HEK293 (cell line): ENCODE data around the gene MAML3.

ENCODE experiments used
- CTCF ChIA-PET: fragments of 350-600 bp; formaldehyde crosslinking; extraction: SDS; loops from one replicate; lab custom pipeline; 2021; ENCODE audit warnings: antibody characterized with exemption; lab: Yijun Ruan, JAX
- POLR2A ChIA-PET: fragments of 300-600 bp; formaldehyde crosslinking; extraction: SDS; loops from one replicate; lab custom pipeline; 2020; ENCODE audit warnings: antibody characterized with exemption, inconsistent platforms; lab: Yijun Ruan, JAX
- H3K27ac ChIP-seq: fragments of 200-500 bp; sonication (Bioruptor generic); 2 replicates; pipeline ENCODE4 v1.5.1; 2014; ENCODE audit warnings: low read depth, low read length, control low read depth, inconsistent platforms; ENCODE audit errors: extremely low read depth
- H3K36me3 ChIP-seq, 2 experiments: fragments of 200-500 bp in 1 of 2; sonication (Bioruptor generic) in 1 of 2; 1 replicate in 1 of 2; 2 replicates in 1 of 2; pipeline ENCODE4 v1.5.1; 2014 to 2017; ENCODE audit warnings: inconsistent platforms in 2 of 2, low read length in 2 of 2; ENCODE audit not compliant: control insufficient read depth in 2 of 2, insufficient read depth in 1 of 2
- H3K4me1 ChIP-seq: fragments of 200-500 bp; sonication (Bioruptor generic); 2 replicates; pipeline ENCODE4 v1.5.1; 2014; ENCODE audit warnings: mild to moderate bottlenecking, low read length, inconsistent platforms; ENCODE audit not compliant: control insufficient read depth, insufficient read depth
- H3K4me3 ChIP-seq: 2 replicates; pipeline ENCODE4 v1.5.1; 2011; ENCODE audit warnings: low read depth, mild to moderate bottlenecking, control low read depth, low read length, moderate library complexity
- H3K9me3 ChIP-seq: fragments of 200-500 bp; sonication (Bioruptor generic); 2 replicates; pipeline ENCODE4 v1.5.1; 2014; ENCODE audit warnings: low read depth, low read length, inconsistent platforms; ENCODE audit not compliant: control insufficient read depth, insufficient read depth
- EGR2 ChIP-seq: fragments of 450-650 bp; formaldehyde crosslinking; IDR thresholded peaks from 2 replicates; pipeline ENCODE4 v1.5.1; 2016; ENCODE audit warnings: low read depth, missing biosample characterization, missing genetic modification characterization
- KLF1 ChIP-seq: fragments of 450-650 bp; formaldehyde crosslinking; IDR thresholded peaks from 2 replicates; pipeline ENCODE4 v1.5.1; 2016; ENCODE audit warnings: missing biosample characterization, missing genetic modification characterization
- MEIS1 ChIP-seq: sonication (generic); formaldehyde crosslinking; IDR thresholded peaks from 2 replicates; pipeline ENCODE4 v1.8.1; 2022; ENCODE audit warnings: missing genetic modification reagents, mild to moderate bottlenecking, borderline replicate concordance
- OSR2 ChIP-seq: fragments of 450-650 bp; formaldehyde crosslinking; IDR thresholded peaks from 2 replicates; pipeline ENCODE4 v1.5.1; 2016; ENCODE audit warnings: missing biosample characterization, missing genetic modification characterization
- SCRT2 ChIP-seq: fragments of 450-650 bp; formaldehyde crosslinking; IDR thresholded peaks from 2 replicates; pipeline ENCODE4 v1.5.1; 2016; ENCODE audit warnings: missing biosample characterization, missing genetic modification characterization
- TCF7L2 ChIP-seq: IDR thresholded peaks from 2 replicates; pipeline ENCODE4 v1.6.1; 2011; ENCODE audit warnings: low read depth, mild to moderate bottlenecking, inconsistent platforms, low read length, moderate library complexity, borderline replicate concordance
- WT1 ChIP-seq: fragments of 450-650 bp; formaldehyde crosslinking; IDR thresholded peaks from 2 replicates; pipeline ENCODE4 v1.5.1; 2016; ENCODE audit warnings: missing biosample characterization, missing genetic modification characterization
- ZBTB1 ChIP-seq: fragments of 450-650 bp; formaldehyde crosslinking; IDR thresholded peaks from 2 replicates; pipeline ENCODE4 v1.5.1; 2016; ENCODE audit warnings: missing biosample characterization, missing genetic modification characterization
- ZBTB48 ChIP-seq: fragments of 450-650 bp; formaldehyde crosslinking; IDR thresholded peaks from 2 replicates; pipeline ENCODE4 v1.5.1; 2016; ENCODE audit warnings: missing biosample characterization, missing genetic modification characterization
- ZFHX2 ChIP-seq: fragments of 450-650 bp; formaldehyde crosslinking; conservative IDR thresholded peaks from 2 replicates; pipeline ENCODE4 v1.5.1; 2016; ENCODE audit warnings: missing biosample characterization, missing genetic modification characterization
- ZNF133 ChIP-seq: fragments of 450-650 bp; formaldehyde crosslinking; IDR thresholded peaks from 2 replicates; pipeline ENCODE4 v1.5.1; 2016; ENCODE audit warnings: missing biosample characterization, missing genetic modification characterization
- ZNF155 ChIP-seq: fragments of 450-650 bp; formaldehyde crosslinking; IDR thresholded peaks from 2 replicates; pipeline ENCODE4 v1.5.1; 2016; ENCODE audit warnings: missing biosample characterization, missing genetic modification characterization
- ZNF335 ChIP-seq: fragments of 450-650 bp; formaldehyde crosslinking; conservative IDR thresholded peaks from 2 replicates; pipeline ENCODE4 v1.5.1; 2016; ENCODE audit warnings: missing biosample characterization, missing genetic modification characterization
- ZNF341 ChIP-seq: fragments of 450-650 bp; formaldehyde crosslinking; IDR thresholded peaks from 2 replicates; pipeline ENCODE4; 2016; ENCODE audit warnings: low read depth, missing biosample characterization, missing genetic modification characterization
- ZNF391 ChIP-seq: fragments of 450-650 bp; formaldehyde crosslinking; IDR thresholded peaks from 2 replicates; pipeline ENCODE4 v1.5.1; 2016; ENCODE audit warnings: low read depth, missing biosample characterization, missing genetic modification characterization, borderline replicate concordance
- ZNF404 ChIP-seq: fragments of 450-650 bp; formaldehyde crosslinking; IDR thresholded peaks from 2 replicates; pipeline ENCODE4 v1.5.1; 2017; ENCODE audit warnings: missing biosample characterization, missing genetic modification characterization
- ZNF488 ChIP-seq: fragments of 450-650 bp; formaldehyde crosslinking; IDR thresholded peaks from 2 replicates; pipeline ENCODE4 v1.5.1; 2016; ENCODE audit warnings: missing biosample characterization, missing genetic modification characterization
- ZNF501 ChIP-seq: fragments of 450-650 bp; formaldehyde crosslinking; IDR thresholded peaks from 2 replicates; pipeline ENCODE4 v1.5.1; 2016; ENCODE audit warnings: missing biosample characterization, missing genetic modification characterization
- ZNF521 ChIP-seq: fragments of 450-650 bp; formaldehyde crosslinking; IDR thresholded peaks from 2 replicates; pipeline ENCODE4 v1.5.1; 2017; ENCODE audit warnings: missing biosample characterization, mild to moderate bottlenecking, missing genetic modification characterization
- ZNF596 ChIP-seq: fragments of 450-650 bp; IDR thresholded peaks from 2 replicates; pipeline ENCODE4 v1.5.0; 2018; ENCODE audit warnings: missing biosample characterization, mild to moderate bottlenecking, missing genetic modification characterization, moderate library complexity
- ZNF629 ChIP-seq: fragments of 450-650 bp; formaldehyde crosslinking; IDR thresholded peaks from 2 replicates; pipeline ENCODE4 v1.5.1; 2017; ENCODE audit warnings: missing biosample characterization, missing genetic modification characterization
- ZNF837 ChIP-seq: fragments of 450-650 bp; formaldehyde crosslinking; IDR thresholded peaks from 2 replicates; pipeline ENCODE4 v1.5.1; 2016; ENCODE audit warnings: missing biosample characterization, missing genetic modification characterization
- TF ChIP-seq, protein P1 (sequence below): fragments of 450-650 bp; formaldehyde crosslinking; IDR thresholded peaks from 2 replicates; pipeline ENCODE4 v1.5.1; 2016; ENCODE audit warnings: missing biosample characterization, missing genetic modification characterization
- TF ChIP-seq, protein P2 (sequence below): fragments of 450-650 bp; formaldehyde crosslinking; IDR thresholded peaks from 2 replicates; pipeline ENCODE4 v1.5.1; 2016; ENCODE audit warnings: missing biosample characterization, missing genetic modification characterization, borderline replicate concordance
- TF ChIP-seq, protein P3 (sequence below): fragments of 450-650 bp; formaldehyde crosslinking; IDR thresholded peaks from 2 replicates; pipeline ENCODE4 v1.5.1; 2017; ENCODE audit warnings: missing biosample characterization, missing genetic modification characterization
- TF ChIP-seq, protein P4 (sequence below): fragments of 450-650 bp; formaldehyde crosslinking; IDR thresholded peaks from 2 replicates; pipeline ENCODE4 v1.5.1; 2016; ENCODE audit warnings: missing biosample characterization, missing genetic modification characterization
- TF ChIP-seq, protein P5 (sequence below): fragments of 450-650 bp; formaldehyde crosslinking; IDR thresholded peaks from 2 replicates; pipeline ENCODE4 v1.5.1; 2016; ENCODE audit warnings: missing biosample characterization, missing genetic modification characterization

Gene MAML3

GRCh38 chr4:139808808-139809756 lies 344.9 kb downstream of the MAML3 start:
- H3K4me3 ChIP-seq = no peak overlapping the region
- no peaks in the 10 kb centered on the region for H3K36me3 ChIP-seq
- ChIA-PET CTCF (no interaction called here), POLR2A (no interaction called here)
- no peaks in the 10 kb centered on the region for H3K4me1 ChIP-seq
- no peaks in the 10 kb centered on the region for H3K9me3 ChIP-seq
- H3K27ac ChIP-seq = peak overlapping the region; percentile 39; the same call in 1 of the 2 replicates
- peak; percentile 29; the same call in 1 of the 2 replicates for TF ChIP-seq TCF7L2
- no peak for TF ChIP-seq ZNF391
- TF ChIP-seq OSR2 (tag by site-specific recombination) = peak; percentile 51
- peak; percentile 35; the same call in 1 of the 2 replicates for TF ChIP-seq ZNF596 (tag by site-specific recombination)
- no peak for TF ChIP-seq ZBTB1 (tag by site-specific recombination)
- no peak for TF ChIP-seq ZNF133
- TF ChIP-seq, protein P1, sequence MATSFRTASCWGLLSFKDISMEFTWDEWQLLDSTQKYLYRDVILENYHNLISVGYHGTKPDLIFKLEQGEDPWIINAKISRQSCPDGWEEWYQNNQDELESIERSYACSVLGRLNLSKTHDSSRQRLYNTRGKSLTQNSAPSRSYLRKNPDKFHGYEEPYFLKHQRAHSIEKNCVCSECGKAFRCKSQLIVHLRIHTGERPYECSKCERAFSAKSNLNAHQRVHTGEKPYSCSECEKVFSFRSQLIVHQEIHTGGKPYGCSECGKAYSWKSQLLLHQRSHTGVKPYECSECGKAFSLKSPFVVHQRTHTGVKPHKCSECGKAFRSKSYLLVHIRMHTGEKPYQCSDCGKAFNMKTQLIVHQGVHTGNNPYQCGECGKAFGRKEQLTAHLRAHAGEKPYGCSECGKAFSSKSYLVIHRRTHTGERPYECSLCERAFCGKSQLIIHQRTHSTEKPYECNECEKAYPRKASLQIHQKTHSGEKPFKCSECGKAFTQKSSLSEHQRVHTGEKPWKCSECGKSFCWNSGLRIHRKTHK = no peak
- TF ChIP-seq ZNF404 (tag by site-specific recombination) = no peak
- peak; percentile 41; the same call in 1 of the 2 replicates for TF ChIP-seq ZBTB48 (tag by site-specific recombination)
- TF ChIP-seq KLF1 (tag by site-specific recombination) = no peak
- peak; percentile 43; the same call in 1 of the 2 replicates for TF ChIP-seq ZNF335 (tag by site-specific recombination)
- no peak for TF ChIP-seq EGR2
- 0 out of 2 replicates have a peak, but pooled peaks have one; percentile 52 for TF ChIP-seq ZNF501 (tag by site-specific recombination)
- 0 out of 2 replicates have a peak, but pooled peaks have one; percentile 16 for TF ChIP-seq MEIS1 (CRISPR knock-in tag)
- TF ChIP-seq, protein P2, sequence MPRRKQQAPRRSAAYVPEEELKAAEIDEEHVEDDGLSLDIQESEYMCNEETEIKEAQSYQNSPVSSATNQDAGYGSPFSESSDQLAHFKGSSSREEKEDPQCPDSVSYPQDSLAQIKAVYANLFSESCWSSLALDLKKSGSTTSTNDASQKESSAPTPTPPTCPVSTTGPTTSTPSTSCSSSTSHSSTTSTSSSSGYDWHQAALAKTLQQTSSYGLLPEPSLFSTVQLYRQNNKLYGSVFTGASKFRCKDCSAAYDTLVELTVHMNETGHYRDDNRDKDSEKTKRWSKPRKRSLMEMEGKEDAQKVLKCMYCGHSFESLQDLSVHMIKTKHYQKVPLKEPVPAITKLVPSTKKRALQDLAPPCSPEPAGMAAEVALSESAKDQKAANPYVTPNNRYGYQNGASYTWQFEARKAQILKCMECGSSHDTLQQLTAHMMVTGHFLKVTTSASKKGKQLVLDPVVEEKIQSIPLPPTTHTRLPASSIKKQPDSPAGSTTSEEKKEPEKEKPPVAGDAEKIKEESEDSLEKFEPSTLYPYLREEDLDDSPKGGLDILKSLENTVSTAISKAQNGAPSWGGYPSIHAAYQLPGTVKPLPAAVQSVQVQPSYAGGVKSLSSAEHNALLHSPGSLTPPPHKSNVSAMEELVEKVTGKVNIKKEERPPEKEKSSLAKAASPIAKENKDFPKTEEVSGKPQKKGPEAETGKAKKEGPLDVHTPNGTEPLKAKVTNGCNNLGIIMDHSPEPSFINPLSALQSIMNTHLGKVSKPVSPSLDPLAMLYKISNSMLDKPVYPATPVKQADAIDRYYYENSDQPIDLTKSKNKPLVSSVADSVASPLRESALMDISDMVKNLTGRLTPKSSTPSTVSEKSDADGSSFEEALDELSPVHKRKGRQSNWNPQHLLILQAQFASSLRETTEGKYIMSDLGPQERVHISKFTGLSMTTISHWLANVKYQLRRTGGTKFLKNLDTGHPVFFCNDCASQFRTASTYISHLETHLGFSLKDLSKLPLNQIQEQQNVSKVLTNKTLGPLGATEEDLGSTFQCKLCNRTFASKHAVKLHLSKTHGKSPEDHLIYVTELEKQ (tag by site-specific recombination) = peak; percentile 71
- TF ChIP-seq ZNF341 (tag by site-specific recombination) = no peak
- TF ChIP-seq ZNF629 (tag by site-specific recombination) = no peak
- peak; percentile 50 for TF ChIP-seq ZFHX2 (tag by site-specific recombination)
- TF ChIP-seq, protein P3, sequence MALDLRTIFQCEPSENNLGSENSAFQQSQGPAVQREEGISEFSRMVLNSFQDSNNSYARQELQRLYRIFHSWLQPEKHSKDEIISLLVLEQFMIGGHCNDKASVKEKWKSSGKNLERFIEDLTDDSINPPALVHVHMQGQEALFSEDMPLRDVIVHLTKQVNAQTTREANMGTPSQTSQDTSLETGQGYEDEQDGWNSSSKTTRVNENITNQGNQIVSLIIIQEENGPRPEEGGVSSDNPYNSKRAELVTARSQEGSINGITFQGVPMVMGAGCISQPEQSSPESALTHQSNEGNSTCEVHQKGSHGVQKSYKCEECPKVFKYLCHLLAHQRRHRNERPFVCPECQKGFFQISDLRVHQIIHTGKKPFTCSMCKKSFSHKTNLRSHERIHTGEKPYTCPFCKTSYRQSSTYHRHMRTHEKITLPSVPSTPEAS (tag by site-specific recombination) = peak; percentile 49
- TF ChIP-seq, protein P4, sequence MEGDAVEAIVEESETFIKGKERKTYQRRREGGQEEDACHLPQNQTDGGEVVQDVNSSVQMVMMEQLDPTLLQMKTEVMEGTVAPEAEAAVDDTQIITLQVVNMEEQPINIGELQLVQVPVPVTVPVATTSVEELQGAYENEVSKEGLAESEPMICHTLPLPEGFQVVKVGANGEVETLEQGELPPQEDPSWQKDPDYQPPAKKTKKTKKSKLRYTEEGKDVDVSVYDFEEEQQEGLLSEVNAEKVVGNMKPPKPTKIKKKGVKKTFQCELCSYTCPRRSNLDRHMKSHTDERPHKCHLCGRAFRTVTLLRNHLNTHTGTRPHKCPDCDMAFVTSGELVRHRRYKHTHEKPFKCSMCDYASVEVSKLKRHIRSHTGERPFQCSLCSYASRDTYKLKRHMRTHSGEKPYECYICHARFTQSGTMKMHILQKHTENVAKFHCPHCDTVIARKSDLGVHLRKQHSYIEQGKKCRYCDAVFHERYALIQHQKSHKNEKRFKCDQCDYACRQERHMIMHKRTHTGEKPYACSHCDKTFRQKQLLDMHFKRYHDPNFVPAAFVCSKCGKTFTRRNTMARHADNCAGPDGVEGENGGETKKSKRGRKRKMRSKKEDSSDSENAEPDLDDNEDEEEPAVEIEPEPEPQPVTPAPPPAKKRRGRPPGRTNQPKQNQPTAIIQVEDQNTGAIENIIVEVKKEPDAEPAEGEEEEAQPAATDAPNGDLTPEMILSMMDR (tag by site-specific recombination) = no peak
- no peak for TF ChIP-seq SCRT2 (tag by site-specific recombination)
- TF ChIP-seq ZNF521 = no peak
- no peak for TF ChIP-seq ZNF837 (tag by site-specific recombination)
- TF ChIP-seq ZNF155 (tag by site-specific recombination) = no peak
- TF ChIP-seq ZNF488 = no peak
- TF ChIP-seq WT1 (tag by site-specific recombination) = peak; percentile 60; the same call in 1 of the 2 replicates
- TF ChIP-seq, protein P5, sequence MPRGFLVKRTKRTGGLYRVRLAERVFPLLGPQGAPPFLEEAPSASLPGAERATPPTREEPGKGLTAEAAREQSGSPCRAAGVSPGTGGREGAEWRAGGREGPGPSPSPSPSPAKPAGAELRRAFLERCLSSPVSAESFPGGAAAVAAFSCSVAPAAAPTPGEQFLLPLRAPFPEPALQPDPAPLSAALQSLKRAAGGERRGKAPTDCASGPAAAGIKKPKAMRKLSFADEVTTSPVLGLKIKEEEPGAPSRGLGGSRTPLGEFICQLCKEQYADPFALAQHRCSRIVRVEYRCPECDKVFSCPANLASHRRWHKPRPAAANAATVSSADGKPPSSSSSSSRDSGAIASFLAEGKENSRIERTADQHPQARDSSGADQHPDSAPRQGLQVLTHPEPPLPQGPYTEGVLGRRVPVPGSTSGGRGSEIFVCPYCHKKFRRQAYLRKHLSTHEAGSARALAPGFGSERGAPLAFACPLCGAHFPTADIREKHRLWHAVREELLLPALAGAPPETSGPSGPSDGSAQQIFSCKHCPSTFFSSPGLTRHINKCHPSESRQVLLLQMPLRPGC = 0 out of 2 replicates have a peak, but pooled peaks have one; percentile 56
